GM21786 (cell line): ENCODE data around the gene SMARCE1.

Source experiments
- ATAC-seq: cut with Tn5 transposase; IDR thresholded peaks from one replicate; pipeline ENCODE4 v1.9.1; 2021; ENCODE audit not compliant: unreplicated experiment

SMARCE1 gene

DNA sequence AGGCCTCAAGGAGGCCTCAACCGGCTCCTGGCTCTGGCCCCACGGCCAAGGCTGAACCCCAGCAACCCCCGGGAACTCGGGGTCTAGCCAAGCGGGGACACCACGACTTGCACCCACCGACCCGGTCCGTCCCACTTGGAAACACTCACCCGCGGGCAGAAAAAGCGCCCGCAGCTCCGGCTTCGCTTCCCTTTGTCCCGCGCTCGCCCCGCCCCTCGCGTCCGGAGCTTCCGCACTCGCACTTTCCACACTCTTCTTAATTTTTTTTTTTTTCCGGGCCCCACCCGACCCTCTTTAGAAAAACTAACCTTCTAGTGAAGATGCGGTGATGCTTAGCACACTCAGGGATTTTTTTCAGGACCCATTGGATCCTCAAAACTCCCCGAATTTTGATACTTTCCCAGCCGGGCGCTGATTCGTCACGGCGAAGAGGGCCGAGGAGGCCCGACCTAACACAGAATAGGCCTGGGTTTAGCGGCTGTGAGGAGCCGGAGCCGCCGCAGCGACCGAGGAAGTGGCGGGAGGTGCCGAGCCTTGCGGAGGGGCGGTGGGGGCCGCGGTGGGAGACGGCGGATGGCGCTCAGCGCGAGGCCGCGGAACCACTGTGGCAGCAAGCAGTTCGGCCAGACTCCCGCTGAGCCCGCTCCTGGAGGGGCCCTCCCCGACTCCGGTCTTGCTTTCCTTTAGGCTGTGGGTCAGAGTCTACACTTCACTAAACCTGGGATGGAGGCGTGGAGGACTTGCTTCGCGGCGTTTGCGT lies at the start of gene SMARCE1:
Gene SMARCE1 (minus strand): TSS at position 195 of the 760 bp plus-strand sequence. CDS start 2,016 bp downstream, outside the sequence.
- ATAC-seq: peak; percentile 47

- no peak for ATAC-seq
Measured at GRCh38 chr17:40697297-40697696, 49.7 kb upstream of the SMARCE1 start.

DNA sequence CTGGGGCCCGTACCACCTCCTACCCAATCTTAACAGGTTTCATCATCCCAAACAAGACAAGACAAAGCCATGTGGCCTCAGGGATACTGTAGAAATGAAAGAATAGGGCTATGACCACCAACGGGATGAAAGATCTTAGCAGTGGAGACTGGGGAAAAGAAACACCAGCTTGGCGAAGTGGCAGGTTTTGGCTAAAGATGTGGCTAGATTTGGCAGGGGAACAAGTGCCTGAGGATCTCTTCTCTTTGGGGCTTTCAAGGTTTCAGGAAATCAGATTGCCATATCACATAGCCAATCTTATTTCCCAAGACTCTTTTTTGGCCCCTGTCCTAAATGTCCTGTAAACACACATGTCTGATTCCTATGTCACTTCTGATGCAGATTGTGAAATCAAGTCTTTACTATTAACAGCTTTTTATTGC lies 49.0 kb upstream of the SMARCE1 start:
- no peak for ATAC-seq

DNA sequence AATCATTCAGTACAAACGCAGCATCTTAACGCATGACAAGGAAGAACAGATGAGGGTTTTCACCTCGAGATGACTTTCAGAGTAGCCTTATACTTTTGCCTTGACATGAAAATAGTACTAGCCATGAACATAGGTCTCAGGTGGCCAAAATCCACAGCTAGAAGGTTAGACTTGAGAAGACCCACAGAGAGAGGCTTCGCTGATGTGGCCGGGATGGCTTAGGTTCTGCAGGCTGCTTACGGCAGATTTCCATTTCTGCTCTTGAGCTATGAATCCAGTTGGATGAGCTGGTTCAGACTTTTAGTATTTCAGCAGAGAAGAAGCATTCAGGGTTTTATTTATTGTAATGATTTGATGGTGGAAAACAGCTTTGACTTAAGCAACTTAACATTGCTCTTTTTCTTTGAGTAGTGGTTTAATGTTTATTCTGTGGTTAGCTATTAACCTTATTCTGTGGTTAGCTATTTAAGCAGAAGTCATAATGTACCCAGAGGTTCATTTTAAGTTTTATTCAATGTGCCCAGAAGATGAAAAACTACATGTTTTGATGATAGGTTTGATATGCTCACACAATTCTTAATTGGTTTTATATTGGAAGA lies 48.4 kb upstream of the SMARCE1 start:
- no peak for ATAC-seq

GRCh38 chr17:40694584-40694983 lies 47.0 kb upstream of the SMARCE1 start:
- ATAC-seq: no peak

GRCh38 chr17:40687106-40687505 lies 39.5 kb upstream of the SMARCE1 start:
- no peak for ATAC-seq

GRCh38 chr17:40686192-40686591 lies 38.6 kb upstream of the SMARCE1 start:
- no peak for ATAC-seq

- ATAC-seq: no peak
Measured at GRCh38 chr17:40680998-40681397, 33.4 kb upstream of the SMARCE1 start.

DNA sequence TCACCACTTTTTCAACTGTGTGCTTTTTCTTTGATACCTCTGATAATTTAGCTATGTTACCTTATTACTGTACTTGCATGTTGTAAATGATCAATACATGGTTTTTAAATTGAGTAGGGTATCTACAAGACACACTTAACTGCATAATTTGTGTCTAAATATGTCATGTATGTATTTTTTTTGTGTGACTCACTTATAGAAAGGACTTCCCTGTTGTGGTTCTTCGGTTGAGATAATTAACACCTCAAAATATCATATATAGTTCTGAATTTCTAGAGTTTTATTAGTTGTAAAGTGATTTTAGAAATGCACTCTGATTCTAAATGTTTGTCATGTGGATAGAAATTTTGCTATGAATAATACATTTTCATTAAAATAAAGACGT lies 31.9 kb upstream of the SMARCE1 start:
- ATAC-seq: no peak

- no peak for ATAC-seq
Measured at GRCh38 chr17:40678902-40679522, 31.4 kb upstream of the SMARCE1 start.

DNA sequence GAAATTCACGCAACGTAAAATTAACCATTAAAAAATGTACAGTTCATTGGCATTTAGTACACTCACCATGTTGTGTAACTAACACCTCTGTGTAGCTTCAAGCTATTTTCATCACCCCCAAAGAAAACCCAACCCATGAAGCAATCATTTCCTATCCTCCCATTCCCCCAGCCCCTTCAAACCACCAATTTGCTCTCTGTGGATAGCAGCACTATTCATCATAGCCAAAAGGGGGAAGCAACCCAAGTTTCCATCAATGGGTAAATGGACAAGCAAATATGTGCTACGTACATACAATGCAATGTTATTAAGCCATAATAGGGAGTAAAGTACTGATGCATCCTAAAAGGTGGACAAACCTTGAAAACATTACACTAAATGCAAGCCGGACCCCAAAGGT lies 28.3 kb upstream of the SMARCE1 start:
- ATAC-seq: no peak

DNA sequence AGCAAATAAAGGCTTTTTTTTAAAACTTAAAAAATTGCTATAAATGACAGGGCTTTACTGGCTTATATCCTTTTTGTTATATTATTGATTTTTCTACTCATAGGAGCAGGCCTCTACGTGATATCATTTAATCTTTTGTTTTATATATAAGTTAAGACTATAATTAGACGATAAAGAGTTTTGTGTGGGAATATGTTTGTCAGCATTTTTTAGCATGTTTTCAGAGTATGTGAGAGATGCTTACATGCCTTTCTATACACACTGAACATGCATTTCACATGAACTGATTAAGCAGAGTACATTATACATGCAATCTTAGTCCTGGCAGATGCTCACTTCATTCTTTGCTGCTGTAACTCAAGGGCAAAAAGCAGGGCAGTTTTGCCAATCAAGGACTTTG lies 25.0 kb upstream of the SMARCE1 start:
- ATAC-seq: no peak

GRCh38 chr17:40671282-40671681 lies 23.7 kb upstream of the SMARCE1 start:
- ATAC-seq: no peak

DNA sequence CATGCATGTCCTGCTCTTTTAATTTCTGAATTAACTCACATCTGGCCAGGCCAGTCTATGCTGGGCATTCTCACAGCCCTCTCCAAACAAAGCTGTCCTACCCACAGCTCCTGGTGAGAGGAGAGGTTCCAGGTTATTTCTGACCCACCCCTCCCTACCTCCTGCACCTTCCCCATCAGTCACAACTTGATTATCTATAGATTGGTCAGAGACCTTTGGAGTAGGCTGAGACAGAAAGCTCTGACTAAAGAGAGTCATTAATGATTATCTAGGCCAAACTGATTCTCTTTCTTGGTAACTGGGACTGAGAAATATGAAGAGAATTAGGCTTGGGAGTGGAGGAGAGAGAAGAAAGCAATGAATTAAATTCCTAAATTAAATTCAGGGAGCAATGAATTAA lies 18.7 kb upstream of the SMARCE1 start:
- ATAC-seq: no peak

DNA sequence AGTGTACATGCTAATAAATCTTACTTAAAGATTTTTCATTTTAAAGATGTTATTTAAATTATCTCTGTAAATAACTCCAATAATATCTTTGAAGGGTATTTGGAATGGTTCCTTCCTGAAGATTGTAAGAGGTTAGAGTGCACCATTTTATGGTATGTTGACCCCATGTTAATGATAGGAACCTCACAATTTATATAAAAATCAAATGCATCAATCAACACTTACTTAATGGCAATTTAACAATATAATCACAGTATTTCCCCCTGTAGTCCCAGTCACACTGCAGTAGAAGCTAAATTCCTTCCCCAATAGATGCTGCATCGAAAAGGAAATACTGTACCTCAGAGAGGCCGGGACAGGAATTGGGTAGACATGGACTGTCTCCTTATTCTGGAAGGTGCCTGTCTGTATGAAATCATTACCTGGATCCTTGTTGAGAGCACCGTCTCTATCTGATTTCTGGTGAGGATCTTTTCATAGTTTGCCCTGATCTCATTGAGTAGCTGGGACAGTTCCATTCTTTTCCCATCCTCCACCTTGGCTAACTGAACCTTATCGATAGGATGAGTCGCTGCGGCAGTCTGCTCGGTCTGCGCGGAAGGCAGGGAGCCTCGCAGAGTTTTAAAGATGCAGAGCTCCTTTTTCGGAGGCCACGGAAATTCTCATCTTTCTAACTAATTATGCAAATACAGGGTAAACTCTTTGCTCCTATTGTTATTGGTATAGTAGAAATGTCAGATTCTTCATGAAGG lies 17.1 kb upstream of the SMARCE1 start, which contains the start of gene KRT222:
Gene KRT222 (minus strand): TSS at position 596 of the 752 bp plus-strand sequence. CDS start 78 bp downstream, at position 518.
- no peak for ATAC-seq

GRCh38 chr17:40663252-40663651 lies 15.6 kb upstream of the SMARCE1 start:
- ATAC-seq: no peak

DNA sequence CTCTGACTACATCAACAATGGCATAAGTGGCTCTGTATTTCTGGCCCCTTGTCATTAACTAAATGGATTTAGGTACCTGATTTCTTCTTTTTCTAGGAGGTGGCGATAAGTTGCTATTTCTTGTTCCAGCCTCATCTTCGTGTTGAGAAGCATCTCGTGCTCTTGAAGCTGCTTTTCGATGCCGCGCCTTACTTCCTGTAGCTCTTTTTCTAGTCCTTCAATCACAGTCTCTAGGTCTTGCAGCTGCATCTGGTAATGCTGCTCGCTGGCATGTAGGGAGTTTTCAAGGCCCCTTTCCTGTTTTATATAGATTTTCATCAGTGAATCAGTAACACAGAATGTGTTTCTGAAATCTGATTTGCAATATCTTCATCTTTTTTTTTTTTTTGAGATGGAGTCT lies 12.3 kb upstream of the SMARCE1 start:
- ATAC-seq: no peak

- ATAC-seq: no peak
Measured at GRCh38 chr17:40658396-40658795, 10.8 kb upstream of the SMARCE1 start.

DNA sequence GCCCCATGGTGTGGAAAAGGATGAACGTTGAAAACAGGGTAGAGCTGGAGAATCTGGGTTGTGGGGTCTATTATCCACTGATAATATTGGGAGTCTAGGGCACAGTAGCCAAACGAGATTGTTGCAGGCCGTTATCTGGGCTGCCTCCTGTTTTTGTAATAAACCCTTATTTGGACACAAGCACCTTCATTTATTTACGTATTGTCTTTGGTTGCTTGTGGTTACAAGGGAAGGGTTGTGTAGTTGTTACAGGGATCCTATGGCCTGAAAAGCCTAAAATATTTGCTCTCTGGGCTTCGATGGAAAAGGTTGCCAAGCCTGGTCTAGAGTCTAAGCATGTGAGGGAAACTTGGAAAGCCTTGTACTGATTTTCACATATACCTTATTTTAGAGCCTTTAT lies 4.3 kb upstream of the SMARCE1 start:
- ATAC-seq: no peak

DNA sequence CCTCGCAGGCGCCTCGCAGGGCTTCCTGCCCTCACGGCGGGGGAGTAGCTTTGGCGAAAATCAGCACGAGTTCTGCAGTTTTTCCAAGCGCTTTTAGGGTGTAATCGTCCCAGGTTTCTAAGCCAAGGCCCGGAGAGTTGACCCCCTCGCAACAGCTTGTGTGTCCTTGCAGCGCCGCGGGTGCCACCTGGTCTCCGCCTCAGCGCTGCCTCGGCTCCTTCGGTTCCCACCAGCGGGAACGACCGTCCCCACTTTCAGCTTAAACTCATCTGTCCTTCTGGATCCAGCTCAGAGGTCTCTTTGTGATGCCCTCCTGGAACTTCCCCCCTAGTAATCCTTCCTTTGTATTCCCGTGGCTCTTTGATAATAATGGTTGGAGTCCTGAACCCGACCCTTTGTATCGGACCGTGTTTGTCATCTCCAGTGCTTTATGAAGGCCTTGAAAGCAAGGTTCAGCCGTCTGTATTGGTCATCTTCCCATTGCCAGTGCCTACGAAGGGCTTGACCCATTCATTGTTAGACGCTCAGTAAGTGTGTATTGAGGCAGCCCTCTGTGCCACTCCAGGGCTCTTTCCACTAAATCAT lies 858 bp upstream of the SMARCE1 start:
- ATAC-seq: peak; percentile 12
